Dermis microvascular lymphatic vessel endothelial cell (primary cell): ENCODE results near the gene SRPK1. TPM values are rescaled to one million over a fixed set of nuclear protein-coding genes. Genes with fewer than 3 reads are reported as not detected.

Experiments used
- DNase-seq, 2 donors: peaks; one replicate each; pipeline versions ENCODE4 v3.0.0 to v3.0.0-alpha.2; 2010; ENCODE audit warnings: low read depth in 2 of 2
- total RNA-seq: library from RNA; depleted of rRNA; stranded (reverse); fragments of >200 nt; gene quantifications from 2 replicates; pipeline ENCODE4 v1.2.1, GENCODE V29; 2014

SRPK1 gene
- total RNA-seq, 1 donor from 2014 or later: 42.4 TPM

DNA sequence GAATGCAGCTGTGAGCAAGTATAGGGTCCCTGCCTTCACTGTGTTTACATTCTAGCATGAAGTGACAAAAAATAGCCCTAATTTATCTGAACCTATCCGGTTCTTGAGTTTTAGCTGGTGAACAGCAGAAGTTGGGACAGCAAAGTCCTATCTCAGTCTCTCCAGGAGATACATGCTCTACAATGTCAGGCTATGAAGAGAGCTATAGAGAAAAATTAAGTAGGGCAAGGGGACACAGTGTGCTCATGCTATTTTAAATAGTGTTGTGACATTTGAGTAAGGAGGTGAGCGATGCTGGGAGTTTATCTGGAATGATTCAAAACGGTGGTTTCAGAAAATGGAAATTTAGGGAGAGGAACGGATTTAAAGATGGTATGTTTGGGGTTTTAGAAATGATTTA is 20.4 kb downstream of the SRPK1 start:
- DNase-seq: no peak

DNA sequence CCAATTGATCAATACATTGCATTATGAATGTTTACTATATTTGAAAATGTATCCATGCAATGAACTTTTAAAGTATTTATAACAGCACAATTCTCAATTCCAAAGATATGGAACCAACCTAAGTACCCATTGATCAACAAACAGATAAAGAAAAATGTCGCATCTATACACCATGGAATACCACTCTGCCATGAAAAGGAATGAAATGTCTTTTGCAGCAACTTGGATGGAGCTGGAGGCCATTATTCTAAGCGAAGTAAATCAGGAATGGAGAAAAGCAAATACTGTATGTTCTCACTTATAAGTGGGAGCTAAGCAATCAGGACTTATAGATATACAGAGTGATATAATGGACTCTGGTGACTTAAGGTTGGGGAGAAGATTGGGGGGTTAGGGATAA is 22.9 kb downstream of the SRPK1 start:
- DNase-seq: no peak

DNA sequence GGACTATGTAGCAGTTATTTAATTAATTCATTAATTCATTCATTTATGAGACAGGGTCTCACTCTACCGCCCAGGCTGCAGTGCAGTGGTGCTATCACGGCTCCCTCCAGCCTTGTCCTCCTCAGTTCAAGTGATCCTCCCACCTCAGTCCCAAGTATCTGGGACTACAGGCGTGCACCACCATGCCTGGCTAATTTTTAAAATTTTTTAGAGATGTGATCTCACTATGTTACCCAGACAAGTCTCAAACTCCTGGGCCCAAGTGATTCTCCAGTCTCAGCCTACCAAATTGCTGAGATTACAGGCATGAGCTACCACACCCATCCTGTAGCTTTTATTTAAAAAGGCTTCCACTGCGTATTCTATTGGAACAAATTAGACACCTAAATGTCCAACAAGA is 23.4 kb downstream of the SRPK1 start:
- DNase-seq: no peak

DNA sequence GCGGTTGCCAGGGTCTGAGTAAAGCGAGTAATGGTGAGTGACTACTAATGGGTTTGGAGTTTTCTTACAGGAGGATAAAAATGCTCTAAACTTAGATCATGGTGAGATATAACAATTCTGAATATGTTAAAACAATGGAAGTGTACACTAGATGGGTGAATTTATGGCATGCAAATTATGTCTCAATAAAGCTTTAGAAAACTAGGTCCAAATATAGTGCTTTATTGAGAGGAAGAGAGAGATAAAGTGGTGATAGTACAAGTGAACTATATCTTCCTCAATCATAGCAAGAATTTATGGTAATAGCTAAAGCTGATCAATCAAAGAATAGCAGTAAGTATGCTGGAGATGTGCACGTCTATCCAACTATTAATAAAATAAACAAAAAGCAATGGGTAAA is 23.9 kb downstream of the SRPK1 start:
- DNase-seq: no peak

DNA sequence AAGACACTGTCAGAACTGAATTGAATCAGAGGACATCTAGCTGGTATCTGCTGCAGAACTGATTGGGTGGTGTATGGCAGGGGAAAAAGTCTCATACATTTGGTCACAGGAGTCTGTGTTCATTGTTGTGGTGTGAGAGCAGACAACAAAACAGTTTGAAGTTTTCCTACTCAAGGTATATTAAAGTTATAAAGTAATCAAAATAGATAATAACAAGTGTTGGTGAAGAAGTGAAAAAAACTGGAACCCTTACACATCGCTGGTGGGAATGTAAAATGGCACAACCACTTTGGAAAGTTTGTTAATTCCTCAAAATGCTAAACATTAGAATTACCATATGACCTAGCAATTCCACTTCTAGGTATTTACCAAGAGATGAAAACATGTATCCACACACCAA is 24.7 kb downstream of the SRPK1 start:
- DNase-seq: no peak

DNA sequence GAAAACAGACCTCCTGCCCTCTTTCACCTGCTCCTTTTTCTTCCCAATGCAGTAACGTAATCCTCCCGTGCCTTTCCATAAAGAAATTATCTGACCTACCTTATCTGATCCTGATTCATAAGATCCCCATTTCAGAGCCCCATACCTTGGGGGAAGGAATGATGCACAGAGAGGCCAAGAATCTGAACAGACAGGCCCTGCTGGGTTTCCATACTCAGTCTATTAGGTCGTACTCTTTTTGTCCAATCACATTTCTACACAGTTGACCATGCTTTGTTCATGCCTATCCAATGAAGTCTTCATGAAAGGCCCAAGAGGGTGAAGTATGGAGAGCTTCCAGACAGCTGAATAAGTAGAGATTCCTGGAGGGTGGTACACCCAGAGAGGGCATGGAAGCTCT is 25.3 kb downstream of the SRPK1 start:
- DNase-seq: no peak

DNA sequence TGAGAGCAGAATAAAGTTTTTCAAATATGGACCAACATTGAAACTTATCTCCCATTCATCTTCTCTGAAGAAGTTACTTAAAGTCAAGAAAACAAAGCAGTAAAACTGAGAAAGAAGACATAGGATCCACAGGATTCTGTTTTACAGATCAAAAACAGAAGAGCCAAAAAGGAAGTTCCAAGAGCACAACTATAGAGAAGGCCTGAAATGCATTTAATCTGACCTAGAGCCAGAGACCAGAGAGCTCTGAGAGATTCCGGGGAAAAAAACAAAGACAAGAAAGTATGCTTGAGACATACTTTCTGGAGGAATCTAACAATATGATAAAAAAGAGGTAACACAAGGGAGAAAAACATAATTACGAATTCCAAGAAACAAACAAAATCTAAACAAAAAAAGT is 26.1 kb downstream of the SRPK1 start:
- no peak for DNase-seq

DNA sequence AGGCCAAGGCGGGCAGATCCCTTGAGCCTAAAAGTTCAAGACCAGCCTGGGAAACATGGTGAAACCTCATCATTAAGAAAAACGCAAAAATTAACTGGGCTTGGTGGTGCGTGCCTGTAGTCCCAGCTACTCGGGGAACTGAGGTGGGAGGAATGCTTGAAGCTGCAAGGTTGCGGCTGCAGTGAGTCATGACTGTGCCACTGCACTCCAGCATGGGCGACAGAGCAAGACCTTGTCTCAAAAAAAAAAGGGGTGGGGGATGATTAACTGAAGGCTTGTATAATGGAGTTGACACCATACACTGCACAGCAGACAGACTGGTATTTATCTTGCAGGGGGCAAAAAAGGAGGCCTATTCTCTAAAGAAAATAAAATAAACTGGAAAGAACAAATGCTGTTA is 27.7 kb downstream of the SRPK1 start:
- no peak for DNase-seq

DNA sequence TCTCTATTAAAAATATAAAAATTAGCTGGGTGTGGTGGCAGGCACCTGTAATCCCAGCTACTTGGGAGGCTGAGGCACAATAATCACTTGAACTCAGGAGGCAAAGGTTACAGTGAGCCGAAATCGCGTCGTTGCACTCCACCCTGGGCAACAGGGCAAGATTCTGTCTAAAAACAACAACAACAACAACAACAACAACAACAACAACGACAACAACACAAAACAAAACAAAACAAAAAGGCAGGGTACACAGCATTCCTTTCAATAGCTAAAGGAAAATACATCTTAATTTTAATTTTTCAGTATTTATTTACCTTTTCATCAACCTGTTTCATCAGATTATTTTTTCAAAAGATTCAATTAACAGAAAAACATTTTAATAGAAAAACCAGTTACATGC is 28.4 kb downstream of the SRPK1 start:
- DNase-seq: no peak

DNA sequence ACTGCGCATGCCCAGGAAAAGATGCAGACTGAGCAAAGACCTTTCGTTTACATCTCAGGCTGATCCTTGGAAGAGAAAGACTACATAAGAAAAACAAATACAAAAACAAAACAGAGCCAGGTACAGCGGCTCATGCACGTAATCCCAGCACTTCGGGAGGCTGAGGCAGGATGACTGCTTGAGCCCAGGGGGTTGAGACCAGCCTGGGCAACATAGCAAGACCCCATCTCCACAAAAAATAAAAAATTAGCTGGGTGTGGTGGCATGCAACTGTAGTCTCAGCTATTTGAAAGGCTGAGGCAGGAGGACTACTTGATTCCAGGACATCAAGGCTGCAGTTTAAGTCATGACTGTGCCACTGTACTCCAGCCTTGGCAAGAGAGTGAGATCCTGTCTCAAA is 41.7 kb downstream of the SRPK1 start:
- no peak for DNase-seq

DNA sequence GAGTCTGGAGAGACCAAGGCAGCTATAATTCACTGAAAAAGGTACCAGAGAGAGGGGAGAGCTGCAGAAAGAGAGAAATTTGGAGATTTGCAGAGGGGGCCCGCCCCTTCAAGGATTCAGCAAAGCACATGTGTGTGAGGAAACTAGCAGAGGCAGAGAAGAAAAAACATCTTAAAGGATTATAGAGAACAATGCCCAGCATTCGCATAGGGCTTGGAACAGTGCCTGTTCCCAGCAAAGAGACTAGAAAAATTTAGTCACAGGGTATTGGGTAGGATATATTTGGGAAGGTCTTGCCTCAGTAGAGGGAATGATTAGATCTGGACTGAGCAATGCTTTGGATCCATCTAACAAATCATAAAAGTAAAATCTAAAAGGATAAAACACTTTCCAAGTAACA is 44.0 kb downstream of the SRPK1 start:
- no peak for DNase-seq

DNA sequence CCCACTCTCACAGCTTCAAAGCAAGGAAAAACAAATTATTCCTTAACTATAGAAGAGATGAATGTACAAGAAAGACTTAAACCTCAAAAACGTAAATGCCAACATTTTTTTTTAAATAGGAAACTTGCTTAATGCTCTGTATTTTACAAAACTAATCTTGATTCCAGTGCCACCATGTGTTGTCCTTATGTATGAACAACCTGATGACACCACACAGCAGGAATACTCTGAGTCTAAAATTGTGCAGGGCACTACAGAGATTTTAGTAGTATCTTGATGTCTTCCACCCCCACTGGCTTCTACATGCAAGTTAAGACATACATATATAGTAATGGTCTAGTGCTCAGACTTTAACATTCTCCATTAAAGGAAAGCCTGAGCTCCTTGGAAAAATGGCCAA is 46.2 kb downstream of the SRPK1 start:
- DNase-seq: no peak

DNA sequence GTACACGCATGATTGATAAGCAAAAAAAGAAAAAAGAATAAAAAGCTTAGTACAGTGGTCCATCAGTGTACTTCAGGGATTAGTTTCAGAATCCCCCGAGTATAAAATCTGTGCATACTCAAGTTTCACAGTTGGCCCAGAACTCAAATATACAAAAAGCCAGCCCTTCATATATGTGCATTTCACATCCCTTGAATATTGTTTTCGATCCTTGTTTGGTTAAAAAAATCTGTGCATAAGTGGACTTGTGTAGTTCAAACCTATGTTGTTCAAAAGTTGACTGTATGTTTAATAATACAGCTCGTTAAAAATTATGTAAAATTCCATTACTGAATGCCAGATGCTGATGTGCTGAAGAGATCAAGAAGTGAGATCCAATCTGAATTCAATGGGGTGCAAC is 61.5 kb downstream of the SRPK1 start:
- no peak for DNase-seq

DNA sequence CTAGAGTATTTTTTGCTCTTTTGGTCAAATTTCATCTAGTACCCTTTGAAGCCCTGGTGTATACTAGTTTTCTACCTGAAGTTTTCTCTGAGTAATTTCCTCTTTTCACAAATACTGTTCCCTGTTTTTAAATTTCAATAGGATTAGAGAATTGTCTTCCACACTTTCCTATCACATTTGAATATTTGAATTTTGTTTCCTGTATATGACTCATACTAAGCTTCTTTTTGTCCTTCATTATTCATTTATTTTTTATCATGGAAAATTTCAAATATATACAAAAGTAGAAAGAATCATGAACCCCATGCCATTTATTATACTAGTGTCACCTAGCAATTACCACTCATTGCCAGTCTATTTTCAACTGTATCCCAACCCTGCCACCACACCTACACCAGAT is 63.0 kb downstream of the SRPK1 start:
- peak; percentile 5 for DNase-seq

DNA sequence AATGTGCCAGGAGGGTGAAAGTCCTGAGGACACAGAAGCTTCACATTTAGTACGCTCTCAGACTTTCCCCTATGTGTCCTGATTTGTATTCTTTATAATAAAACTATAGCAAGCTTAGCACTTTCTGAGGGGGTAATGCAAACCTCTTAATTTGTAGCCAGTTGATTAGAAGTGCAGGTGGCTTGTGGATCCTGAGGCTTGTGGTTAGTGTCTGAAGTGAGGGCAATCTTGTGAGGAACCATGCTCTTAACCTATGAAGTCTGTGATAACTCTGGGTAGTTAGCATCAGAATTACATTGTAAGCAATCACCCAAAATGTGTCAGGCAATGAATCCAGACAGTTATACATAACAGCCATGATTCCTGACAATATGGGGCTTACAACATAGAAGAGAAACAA is 64.6 kb downstream of the SRPK1 start:
- DNase-seq: no peak

DNA sequence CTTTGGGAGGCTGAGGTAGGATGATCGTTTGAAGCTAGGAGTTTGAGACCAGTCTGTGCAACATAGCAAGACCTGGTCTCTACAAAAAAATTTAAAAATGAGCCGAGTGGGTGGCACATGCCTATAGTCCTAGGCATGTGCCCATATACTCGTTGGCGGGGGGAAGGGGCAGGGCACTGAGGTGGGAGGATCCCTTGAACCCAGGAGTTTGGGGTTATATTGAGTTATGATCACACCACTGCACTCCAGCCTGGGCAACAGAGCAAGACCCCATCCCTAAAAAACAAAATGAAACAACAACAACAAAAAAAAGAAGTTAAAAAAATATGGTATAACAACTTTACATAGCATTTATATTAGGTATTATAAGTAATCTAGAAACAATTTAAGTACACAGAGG is 67.9 kb downstream of the SRPK1 start:
- DNase-seq: no peak

DNA sequence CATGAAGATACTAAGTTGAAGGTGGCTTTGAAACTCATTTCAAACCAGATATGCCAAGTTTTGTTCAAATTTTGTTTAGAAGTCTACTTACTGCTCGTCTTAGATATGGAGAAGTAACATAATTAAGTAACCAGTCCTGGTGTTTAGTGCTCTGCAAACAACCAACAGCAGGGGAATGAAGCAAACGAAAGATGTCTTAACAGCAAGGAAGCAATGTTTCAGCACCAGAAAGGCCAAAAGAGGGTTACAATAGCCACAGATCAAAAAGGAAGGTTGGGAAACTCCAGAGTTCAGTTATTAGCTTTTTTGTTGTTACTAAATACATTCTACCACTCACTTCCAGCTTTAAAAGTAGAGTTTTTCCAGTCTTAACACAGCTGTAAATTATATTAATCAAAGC is 70.7 kb downstream of the SRPK1 start:
- DNase-seq: no peak

DNA sequence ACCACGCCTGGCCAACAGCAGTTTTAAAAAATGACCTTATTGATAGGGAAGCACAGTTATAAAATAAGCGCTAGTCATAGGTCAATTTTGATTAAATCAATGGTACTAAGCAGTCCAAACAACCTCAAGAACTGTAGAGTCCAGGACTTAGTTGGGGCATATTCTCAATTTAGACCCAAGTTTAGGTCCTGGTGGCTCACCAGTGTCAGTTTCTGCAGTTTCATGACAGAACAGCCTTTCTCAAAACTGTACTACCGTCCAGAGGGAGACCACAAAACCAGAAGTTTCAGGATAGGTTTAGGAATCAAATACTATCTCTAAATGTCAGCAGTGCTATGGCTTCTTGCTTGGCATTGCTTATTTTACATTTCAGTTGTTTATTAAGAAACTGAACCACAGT is 76.6 kb downstream of the SRPK1 start:
- DNase-seq: no peak

DNA sequence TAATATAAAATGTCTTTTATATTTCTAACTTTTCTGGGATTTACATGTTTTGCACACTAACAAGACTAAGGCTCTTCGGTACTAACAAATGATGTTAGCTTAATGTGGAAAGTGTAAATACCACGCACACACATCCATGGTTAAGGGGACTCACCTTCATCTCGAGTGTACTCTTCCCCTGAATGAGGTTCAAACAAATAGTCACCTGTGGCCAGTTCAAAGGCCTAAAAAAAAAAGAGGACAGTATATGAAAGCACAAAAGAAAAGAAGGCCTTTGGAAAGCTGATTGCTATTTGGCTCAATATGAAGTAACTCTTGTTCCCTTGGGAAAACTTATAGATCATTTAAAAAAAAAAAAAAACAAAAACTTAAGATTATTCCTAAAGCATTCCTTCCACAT is 78.5 kb downstream of the SRPK1 start:
- no peak for DNase-seq

DNA sequence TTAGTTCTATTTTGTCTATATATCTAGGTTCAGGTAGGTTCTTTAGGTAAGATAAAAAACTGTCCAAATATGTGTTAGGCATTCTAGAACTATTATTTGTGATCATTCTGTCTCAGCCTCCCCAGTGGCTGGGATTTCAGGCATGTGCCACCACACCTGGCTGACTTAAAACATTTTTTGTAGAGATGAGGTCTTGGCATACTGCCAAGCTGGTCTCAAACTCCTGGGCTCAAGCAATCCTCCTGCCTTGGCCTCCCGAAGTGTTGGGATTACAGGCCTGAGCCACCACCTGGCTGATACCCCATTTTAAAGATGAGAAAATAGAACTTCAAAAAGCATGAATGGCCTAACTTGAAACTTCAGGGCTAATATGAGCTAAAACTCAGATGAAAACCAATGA is 81.9 kb downstream of the SRPK1 start:
- DNase-seq: no peak

DNA sequence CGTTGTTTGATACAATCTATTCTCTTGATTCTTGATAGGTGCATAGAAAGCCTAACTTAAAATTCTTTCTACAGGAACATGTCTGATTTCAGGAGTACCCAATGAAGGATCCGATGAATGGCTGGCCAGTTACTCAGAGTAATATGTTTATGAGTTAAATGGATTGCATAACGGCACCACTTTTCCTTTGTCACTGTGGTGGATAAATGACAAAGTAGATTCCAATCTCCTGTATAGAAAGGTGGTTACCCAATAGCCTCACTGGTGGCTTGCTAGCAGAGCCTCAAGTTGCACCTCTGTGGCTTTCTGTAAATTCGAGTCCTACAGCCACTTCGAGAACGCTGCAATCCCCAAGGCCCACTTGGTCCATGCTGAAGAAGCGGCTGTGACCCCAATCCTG is 87.4 kb downstream of the SRPK1 start:
- DNase-seq: no peak

DNA sequence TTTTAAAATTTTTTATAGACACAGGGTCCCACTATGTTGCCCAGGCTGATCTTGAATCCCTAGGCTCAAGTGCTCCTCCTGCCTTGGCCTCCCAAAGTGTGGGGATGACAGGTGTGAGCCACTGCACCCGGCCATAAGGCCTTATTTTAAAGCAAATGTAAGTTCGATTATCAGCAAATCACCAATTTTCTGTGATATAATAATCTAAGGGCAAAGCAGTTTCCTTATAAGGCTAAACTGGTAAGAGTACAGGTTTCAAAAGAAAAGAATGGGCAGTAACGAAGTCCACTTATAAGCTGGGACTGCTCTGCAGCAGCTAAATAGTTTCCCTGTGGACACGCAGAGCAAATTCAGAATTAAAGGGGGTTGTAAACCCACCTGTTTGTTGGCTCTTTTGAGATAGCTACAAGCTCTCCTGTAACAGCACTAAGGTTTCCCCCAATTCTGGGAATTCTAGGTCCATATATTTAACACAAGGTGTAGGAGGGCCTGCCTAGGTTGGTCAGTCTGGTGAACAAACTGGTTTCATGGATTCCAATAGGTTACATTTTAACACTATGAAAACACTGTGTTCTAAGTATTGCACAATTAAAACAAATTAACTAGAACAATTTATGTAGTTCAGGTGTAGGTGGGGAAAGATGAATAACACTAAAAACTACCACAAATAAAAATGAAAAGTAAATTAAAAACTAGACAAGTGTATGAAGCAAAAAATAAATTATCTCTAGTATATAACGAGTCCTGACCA is 89.5 kb downstream of the SRPK1 start:
- no peak for DNase-seq

DNA sequence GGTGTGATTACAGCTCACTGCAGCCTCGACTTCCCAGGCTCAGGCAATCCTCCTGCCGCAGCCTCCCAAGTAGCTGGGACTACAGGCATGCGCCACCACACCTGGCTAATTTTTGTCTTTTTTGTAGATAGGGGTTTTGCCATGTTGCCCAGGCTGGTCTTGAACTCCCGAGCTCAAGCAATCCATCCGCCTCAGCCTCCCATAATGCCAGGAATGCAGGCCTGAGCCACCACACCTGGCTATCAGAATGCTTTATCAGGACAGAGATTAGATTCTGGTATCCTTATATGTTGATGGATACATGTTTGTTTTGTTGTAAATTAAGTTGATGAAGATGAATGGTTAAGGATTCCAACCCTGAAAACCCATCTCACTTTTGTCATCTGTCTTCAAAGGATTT is 91.6 kb downstream of the SRPK1 start:
- DNase-seq: no peak

DNA sequence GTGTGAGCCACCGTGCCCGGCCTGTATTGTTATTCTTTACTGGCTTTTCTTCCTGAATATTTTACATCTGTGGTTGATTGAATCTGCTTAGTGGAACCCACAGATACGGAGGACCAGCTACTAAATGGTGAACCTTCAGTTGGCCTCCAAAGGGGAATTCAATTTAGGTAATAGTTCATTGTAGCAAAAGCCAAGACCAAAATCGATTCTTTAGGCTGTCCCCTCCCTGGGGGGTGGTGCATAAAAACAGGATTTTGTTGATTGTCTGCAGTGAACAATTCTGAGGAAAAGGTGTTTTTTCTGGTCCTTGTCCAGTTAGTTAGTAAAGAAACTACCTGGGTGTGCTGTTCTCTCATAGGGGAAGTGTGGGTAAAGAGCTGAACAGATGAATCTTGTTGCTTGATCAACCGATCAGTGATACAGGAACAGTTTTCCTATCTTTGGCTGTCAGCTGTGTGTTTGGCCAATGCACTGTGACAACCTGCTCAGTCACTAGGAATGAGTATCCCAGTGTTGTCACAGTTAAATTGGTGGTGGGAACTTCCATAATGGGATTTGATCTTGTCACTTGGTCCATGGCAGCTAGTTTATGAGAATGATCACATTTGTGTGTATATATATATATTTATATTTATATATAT is 96.2 kb downstream of the SRPK1 start:
- DNase-seq: no peak
